GM12891 (cell line): ENCODE measurements around the gene RAP1GAP.

ENCODE experiments used
- POLR2A ChIP-seq: IDR thresholded peaks from 2 replicates; pipeline ENCODE4 v1.6.1; 2011; ENCODE audit warnings: low read depth, low read length, control low read depth
- POLR2AphosphoS5 ChIP-seq: IDR thresholded peaks from 2 replicates; pipeline ENCODE4 v1.6.1; 2011; ENCODE audit warnings: low read depth, low read length, control low read depth

DNA sequence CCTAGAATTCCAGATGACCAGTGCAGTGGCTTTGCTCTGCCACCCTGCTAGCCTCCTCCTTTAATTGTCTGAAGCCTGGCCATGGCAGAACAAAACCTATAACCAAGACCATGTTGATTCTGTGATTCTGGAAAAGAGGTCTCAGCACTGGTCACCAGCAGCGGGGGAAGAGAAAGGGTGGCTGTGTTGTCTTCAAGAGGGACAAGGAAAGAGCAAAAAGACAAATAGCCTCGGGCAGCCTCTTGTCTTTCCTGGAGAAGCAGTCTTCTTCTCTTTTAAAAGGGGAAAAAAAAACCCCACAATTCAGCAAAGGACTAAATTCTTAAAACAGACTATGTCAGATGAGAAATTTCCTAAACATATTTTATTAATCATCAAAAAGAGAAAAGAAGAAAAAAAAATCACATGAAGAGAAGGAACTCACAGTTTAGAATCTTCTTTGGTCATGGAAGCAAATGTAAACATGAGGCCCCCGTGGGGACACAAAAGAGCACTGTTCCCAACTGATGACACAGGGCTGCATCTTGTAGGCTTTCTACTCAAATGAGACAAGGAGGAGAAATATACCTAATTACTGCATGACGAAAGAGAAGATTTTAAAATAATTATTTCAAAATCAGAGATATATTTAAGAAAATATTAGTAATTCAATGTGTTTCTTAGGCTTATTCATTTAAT is 36.3 kb upstream of the RAP1GAP start:
- TF ChIP-seq POLR2AphosphoS5 = no peak
- no peak for TF ChIP-seq POLR2A
